Measurements from ENCODE around the gene ADAM19. TPM values are rescaled to one million over a fixed set of nuclear protein-coding genes. Genes with fewer than 3 reads are reported as not detected.

ADAM19 gene
- polyA plus RNA-seq, 4 donors: 0.67 to 6.5 (median 2.2) TPM

DNA sequence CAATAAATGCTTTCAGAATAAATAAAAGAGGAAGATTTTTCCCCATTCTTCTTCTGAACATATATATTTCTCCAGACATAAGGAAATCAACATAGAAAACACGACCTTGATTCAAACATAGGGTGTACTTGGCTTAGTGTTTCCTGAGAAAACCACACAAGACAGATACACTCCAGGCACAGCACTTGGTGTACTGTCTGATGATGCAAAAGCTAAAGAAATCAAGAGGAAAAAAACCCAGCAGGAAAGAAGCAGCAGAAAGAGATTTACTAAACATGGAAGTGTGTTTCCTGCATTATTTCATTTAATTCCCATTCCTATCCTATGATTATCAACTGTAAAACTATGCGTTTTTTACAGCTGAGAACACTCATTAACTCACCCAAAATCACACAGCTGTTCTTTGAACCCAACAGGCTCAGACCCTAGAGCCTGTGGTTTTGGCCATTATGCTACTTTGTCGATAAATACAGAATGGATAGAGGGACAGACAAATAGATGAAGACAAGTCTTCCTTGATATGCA lies 69.4 kb downstream of the ADAM19 start:
- H3K27ac ChIP-seq (ENCODE audit: low read depth in 1 of 3, low read length in 2 of 3): no peak overlapping the region
- 58 to 67% (median 63%) methylated on average over 3 of the region's 3 CpGs for WGBS, 3 donors
- FAIRE-seq: no peak

DNA sequence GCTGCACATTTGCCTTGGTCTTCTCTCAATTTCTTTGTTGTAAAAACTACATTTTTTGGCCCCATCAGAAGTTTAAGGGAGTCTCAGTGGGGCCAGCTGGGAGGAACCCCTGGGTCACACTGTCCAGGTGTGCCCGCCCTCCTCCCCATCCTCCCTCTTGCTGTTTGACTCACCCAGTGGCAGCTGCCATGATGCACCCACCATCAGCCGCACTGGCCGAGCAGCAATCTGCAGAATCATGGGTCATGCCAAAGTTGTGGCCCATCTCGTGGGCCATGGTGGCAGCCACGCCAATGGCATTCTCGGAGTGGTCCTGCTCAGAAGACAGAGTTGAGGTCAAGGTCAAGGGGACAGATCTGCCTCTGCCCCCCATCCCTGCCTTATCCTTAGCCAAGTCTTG lies 70.1 kb downstream of the ADAM19 start:
- no peak for FAIRE-seq
- no peak for DNase-seq
- peaks cover 0 to 31% (median 0%) of the 10 kb centered on the region in 3 donors for H3K36me3 ChIP-seq (ENCODE audit: control insufficient read depth in 3 of 3, insufficient read depth in 2 of 3, low read depth in 1 of 3, low read length in 3 of 3)
- no peaks in the 10 kb centered on the region for H3K27me3 ChIP-seq (ENCODE audit: control insufficient read depth in 3 of 3, insufficient read depth in 3 of 3, low read length in 3 of 3)
- H3K4me3 ChIP-seq (ENCODE audit: low read depth in 1 of 3, low read length in 3 of 3): no peak overlapping the region
- WGBS, 3 donors: 91 to 95% (median 93%) methylated on average over 6 of the region's 6 CpGs
- peaks cover 0 to 5% (median 3%) of the 10 kb centered on the region in 3 donors for H3K4me1 ChIP-seq (ENCODE audit: control insufficient read depth in 3 of 3, insufficient read depth in 2 of 3, low read depth in 1 of 3, low read length in 2 of 3)
- H3K27ac ChIP-seq (ENCODE audit: low read depth in 1 of 3, low read length in 2 of 3): peak overlapping the region in 1 of 3 donors; percentile 11
- no peaks in the 10 kb centered on the region for H3K9me3 ChIP-seq (ENCODE audit: control insufficient read depth in 2 of 2, insufficient read depth in 1 of 2, low read depth in 1 of 2, low read length in 1 of 2)

More for the DNA sequence above, 69.4 kb downstream of the ADAM19 start:
- DNase-seq: no peak
- Histone ChIP-seq H3K9me3 (ENCODE audit: control insufficient read depth in 2 of 2, insufficient read depth in 1 of 2, low read depth in 1 of 2, low read length in 1 of 2) (no peaks in the 10 kb centered on the region), H3K36me3 (ENCODE audit: control insufficient read depth in 3 of 3, insufficient read depth in 2 of 3, low read depth in 1 of 3, low read length in 3 of 3) (peaks cover 0 to 31% (median 0%) of the 10 kb centered on the region in 3 donors), H3K27me3 (ENCODE audit: control insufficient read depth in 3 of 3, insufficient read depth in 3 of 3, low read length in 3 of 3) (no peaks in the 10 kb centered on the region), H3K4me1 (ENCODE audit: control insufficient read depth in 3 of 3, insufficient read depth in 2 of 3, low read depth in 1 of 3, low read length in 2 of 3) (peaks cover 0 to 5% (median 3%) of the 10 kb centered on the region in 3 donors), H3K4me3 (ENCODE audit: low read depth in 1 of 3, low read length in 3 of 3) (no peak overlapping the region)

DNA sequence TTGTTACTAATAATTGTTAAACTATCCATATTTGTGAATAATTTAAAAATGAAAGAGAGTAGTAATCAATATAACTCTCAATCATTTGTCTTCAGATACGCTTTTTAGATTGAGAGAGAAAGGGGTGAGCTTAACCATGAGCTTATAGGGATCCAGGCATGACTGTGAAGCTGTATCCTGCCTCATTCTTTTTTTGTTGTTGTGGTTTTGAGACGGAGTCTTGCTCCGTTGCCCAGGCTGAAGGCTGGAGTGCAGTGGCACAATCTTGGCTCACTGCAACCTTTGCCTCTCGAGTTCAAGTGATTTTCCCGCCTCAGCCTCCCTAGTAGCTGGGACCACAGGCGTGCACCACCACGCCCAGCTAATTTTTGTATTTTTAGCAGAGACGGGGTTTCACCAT lies 71.5 kb downstream of the ADAM19 start:
- H3K27ac ChIP-seq (ENCODE audit: low read depth in 1 of 3, low read length in 2 of 3): no peak overlapping the region
- H3K4me1 ChIP-seq (ENCODE audit: control insufficient read depth in 3 of 3, insufficient read depth in 2 of 3, low read depth in 1 of 3, low read length in 2 of 3): peaks cover 0 to 5% (median 3%) of the 10 kb centered on the region in 3 donors
- H3K9me3 ChIP-seq (ENCODE audit: control insufficient read depth in 2 of 2, insufficient read depth in 1 of 2, low read depth in 1 of 2, low read length in 1 of 2): no peaks in the 10 kb centered on the region
- H3K4me3 ChIP-seq (ENCODE audit: low read depth in 1 of 3, low read length in 3 of 3): no peak overlapping the region
- no peaks in the 10 kb centered on the region for H3K27me3 ChIP-seq (ENCODE audit: control insufficient read depth in 3 of 3, insufficient read depth in 3 of 3, low read length in 3 of 3)
- FAIRE-seq: no peak
- 81 to 89% (median 87%) methylated on average over 8 of the region's 8 CpGs for WGBS, 3 donors
- H3K36me3 ChIP-seq (ENCODE audit: control insufficient read depth in 3 of 3, insufficient read depth in 2 of 3, low read depth in 1 of 3, low read length in 3 of 3): peaks cover 0 to 29% (median 0%) of the 10 kb centered on the region in 3 donors
- DNase-seq: no peak

DNA sequence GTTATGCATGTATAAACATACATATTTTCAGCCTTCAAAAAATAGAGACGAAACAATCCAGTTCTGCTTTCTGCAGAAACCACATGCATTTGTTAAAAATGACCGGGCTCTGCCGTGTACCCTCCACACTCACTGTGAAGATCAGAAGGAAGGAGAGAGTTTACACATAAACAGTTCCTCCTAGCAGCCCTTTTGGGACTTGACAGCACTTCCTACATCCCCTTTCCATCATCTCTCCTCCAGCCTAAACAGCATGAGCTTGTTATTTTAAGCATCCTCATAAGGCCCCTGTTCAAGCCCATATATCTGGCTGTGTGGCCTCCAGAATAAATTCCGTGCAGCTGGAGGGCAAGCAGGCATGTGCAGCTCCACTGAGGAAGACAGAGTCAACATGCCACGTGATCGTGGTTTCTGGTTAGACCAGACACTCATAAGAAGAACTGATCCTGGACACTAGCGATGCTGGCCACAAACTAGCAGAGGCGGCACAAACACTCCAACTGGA lies 73.4 kb downstream of the ADAM19 start:
- no peaks in the 10 kb centered on the region for H3K4me1 ChIP-seq (ENCODE audit: control insufficient read depth in 3 of 3, insufficient read depth in 2 of 3, low read depth in 1 of 3, low read length in 2 of 3)
- peak in 1 of 2 donors; percentile 9 for DNase-seq
- H3K27me3 ChIP-seq (ENCODE audit: control insufficient read depth in 3 of 3, insufficient read depth in 3 of 3, low read length in 3 of 3): no peaks in the 10 kb centered on the region
- peaks cover 0 to 19% (median 0%) of the 10 kb centered on the region in 3 donors for H3K36me3 ChIP-seq (ENCODE audit: control insufficient read depth in 3 of 3, insufficient read depth in 2 of 3, low read depth in 1 of 3, low read length in 3 of 3)
- FAIRE-seq: no peak
- H3K9me3 ChIP-seq (ENCODE audit: control insufficient read depth in 2 of 2, insufficient read depth in 1 of 2, low read depth in 1 of 2, low read length in 1 of 2): no peaks in the 10 kb centered on the region
- H3K4me3 ChIP-seq (ENCODE audit: low read depth in 1 of 3, low read length in 3 of 3): no peak overlapping the region
- peak overlapping the region in 1 of 3 donors; percentile 61 for H3K27ac ChIP-seq (ENCODE audit: low read depth in 1 of 3, low read length in 2 of 3)
- 57 to 85% (median 70%) methylated on average over 8 of the region's 8 CpGs for WGBS, 3 donors

DNA sequence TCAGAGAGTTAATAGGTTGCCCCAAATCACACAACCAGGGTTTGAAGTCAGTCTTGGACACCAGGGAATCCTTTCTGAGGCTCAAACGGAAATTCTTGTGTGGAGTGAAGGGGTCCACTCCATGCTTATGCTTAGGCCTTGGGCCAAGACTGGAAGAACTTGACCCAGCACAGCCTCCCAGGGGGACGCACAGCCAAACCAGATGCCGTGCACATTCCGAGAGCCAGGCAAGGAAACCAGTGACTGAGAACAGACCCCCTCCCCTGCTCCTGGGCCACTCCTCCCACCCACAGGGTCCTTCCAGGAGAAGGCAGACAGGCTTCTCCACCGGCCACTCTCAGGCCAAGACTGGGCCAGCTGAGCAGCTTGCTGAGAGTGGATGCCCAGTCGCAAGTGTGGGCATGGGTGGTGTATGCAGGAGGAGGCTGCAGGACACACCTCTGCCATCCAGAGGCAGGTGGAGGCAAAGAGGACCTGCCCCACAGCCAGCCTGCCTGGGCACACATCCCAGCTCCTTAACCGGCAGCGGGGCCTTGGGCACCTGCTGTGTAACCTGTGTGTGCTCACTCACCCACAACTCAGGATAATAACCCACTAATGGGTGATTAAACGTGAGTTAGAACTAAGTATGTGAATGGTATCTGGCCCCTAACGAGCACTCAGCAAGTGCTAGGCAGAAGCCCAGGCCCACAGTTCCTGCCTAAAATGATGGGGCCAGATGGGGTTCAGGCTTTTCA lies 77.5 kb downstream of the ADAM19 start:
- WGBS, 3 donors: 71 to 76% (median 73%) methylated on average over 10 of the region's 10 CpGs
- H3K27ac ChIP-seq (ENCODE audit: low read depth in 1 of 3, low read length in 2 of 3): no peak overlapping the region

DNA sequence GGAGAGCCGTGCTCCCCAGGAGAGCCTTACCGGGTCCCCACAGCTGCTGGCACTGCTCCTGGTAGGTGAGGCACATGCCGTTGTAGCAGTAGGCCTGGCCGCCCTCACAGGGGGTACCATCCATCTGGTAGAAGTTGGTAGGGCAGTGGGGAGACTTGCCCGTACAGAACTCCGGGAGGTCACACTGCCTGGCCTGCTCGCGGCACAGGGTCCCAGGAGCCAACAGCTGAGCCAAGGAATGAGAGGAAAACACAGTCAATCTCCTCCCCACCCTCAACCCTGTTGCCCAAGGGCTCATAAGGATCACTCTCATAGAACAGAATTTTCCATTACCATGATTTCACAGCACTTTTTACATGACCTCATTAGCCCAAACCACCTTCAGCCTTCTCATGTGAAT lies 78.7 kb downstream of the ADAM19 start:
- no peaks in the 10 kb centered on the region for H3K9me3 ChIP-seq (ENCODE audit: control insufficient read depth in 2 of 2, insufficient read depth in 1 of 2, low read depth in 1 of 2, low read length in 1 of 2)
- H3K4me1 ChIP-seq (ENCODE audit: control insufficient read depth in 3 of 3, insufficient read depth in 2 of 3, low read depth in 1 of 3, low read length in 2 of 3): no peaks in the 10 kb centered on the region
- no peaks in the 10 kb centered on the region for H3K27me3 ChIP-seq (ENCODE audit: control insufficient read depth in 3 of 3, insufficient read depth in 3 of 3, low read length in 3 of 3)
- no peak for FAIRE-seq
- no peak for DNase-seq
- no peak overlapping the region for H3K27ac ChIP-seq (ENCODE audit: low read depth in 1 of 3, low read length in 2 of 3)
- no peak overlapping the region for H3K4me3 ChIP-seq (ENCODE audit: low read depth in 1 of 3, low read length in 3 of 3)
- H3K36me3 ChIP-seq (ENCODE audit: control insufficient read depth in 3 of 3, insufficient read depth in 2 of 3, low read depth in 1 of 3, low read length in 3 of 3): peaks cover 0 to 23% (median 5%) of the 10 kb centered on the region in 3 donors
- 93 to 96% (median 95%) methylated on average over 7 to 8 of the region's 8 CpGs for WGBS, 3 donors

More for the DNA sequence above, 77.5 kb downstream of the ADAM19 start:
- DNase-seq (no peak), FAIRE-seq (no peak)
- Histone ChIP-seq H3K9me3 (ENCODE audit: control insufficient read depth in 2 of 2, insufficient read depth in 1 of 2, low read depth in 1 of 2, low read length in 1 of 2) (no peaks in the 10 kb centered on the region), H3K4me1 (ENCODE audit: control insufficient read depth in 3 of 3, insufficient read depth in 2 of 3, low read depth in 1 of 3, low read length in 2 of 3) (no peaks in the 10 kb centered on the region), H3K4me3 (ENCODE audit: low read depth in 1 of 3, low read length in 3 of 3) (no peak overlapping the region), H3K27me3 (ENCODE audit: control insufficient read depth in 3 of 3, insufficient read depth in 3 of 3, low read length in 3 of 3) (no peaks in the 10 kb centered on the region), H3K36me3 (ENCODE audit: control insufficient read depth in 3 of 3, insufficient read depth in 2 of 3, low read depth in 1 of 3, low read length in 3 of 3) (peaks cover 0 to 20% (median 3%) of the 10 kb centered on the region in 3 donors)

DNA sequence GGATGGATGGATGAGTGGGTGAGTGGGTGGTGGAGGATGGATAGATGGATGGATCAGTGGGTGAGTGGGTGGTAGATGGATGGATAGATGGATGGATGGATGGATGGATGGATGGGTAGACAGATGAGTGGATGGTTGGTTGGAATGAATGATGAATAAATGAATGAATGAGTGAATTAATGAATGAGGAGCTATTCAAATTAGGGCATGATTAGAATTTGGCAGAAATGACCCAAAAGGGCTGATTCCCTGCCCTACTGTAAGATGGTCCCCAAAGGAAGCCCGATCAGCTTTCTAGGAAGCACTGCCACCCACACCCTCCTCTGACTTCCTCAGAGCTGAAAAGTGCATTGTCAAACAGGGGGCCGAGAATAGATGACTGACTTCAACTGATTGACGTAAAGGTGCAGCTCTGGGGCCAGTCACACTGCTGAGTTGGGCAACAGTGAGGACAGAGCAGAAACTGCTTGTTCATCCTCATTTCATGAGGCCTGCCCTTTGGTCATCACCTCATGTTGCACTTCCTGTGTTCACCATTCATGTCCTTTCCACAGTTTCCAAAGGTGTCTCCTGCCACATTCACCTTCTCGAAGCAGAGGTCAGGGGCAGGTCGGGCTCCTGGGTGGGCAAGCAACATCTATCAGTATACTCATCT lies 81.3 kb downstream of the ADAM19 start:
- Histone ChIP-seq H3K9me3 (ENCODE audit: control insufficient read depth in 2 of 2, insufficient read depth in 1 of 2, low read depth in 1 of 2, low read length in 1 of 2) (no peaks in the 10 kb centered on the region), H3K36me3 (ENCODE audit: control insufficient read depth in 3 of 3, insufficient read depth in 2 of 3, low read depth in 1 of 3, low read length in 3 of 3) (peaks cover 0 to 24% (median 5%) of the 10 kb centered on the region in 3 donors), H3K4me3 (ENCODE audit: low read depth in 1 of 3, low read length in 3 of 3) (no peak overlapping the region), H3K27ac (ENCODE audit: low read depth in 1 of 3, low read length in 2 of 3) (no peak overlapping the region), H3K4me1 (ENCODE audit: control insufficient read depth in 3 of 3, insufficient read depth in 2 of 3, low read depth in 1 of 3, low read length in 2 of 3) (no peaks in the 10 kb centered on the region), H3K27me3 (ENCODE audit: control insufficient read depth in 3 of 3, insufficient read depth in 3 of 3, low read length in 3 of 3) (no peaks in the 10 kb centered on the region)
- no peak for DNase-seq
- FAIRE-seq: no peak
- WGBS, 3 donors: 76 to 83% (median 79%) methylated on average over 5 of the region's 5 CpGs

DNA sequence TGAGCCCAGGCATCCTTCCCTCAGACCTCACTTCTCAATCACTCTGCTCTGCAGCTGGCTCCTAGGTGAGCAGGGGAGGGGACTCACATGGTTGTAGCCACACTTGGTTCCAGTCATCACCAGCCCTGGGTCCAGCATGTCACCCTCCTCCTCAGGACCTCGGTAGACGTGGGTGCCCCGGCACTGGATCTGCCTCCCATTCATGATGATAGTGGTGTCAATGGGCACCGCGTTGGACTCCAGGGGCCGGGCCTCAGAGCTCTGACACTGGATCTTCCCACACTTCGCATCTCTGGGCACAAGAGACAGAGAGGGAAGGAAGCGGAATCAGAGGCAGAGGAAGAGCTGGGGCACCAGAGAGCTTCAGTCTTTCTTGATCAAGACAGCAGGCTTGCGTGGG lies 82.7 kb downstream of the ADAM19 start:
- Histone ChIP-seq H3K4me3 (ENCODE audit: low read depth in 1 of 3, low read length in 3 of 3) (no peak overlapping the region), H3K36me3 (ENCODE audit: control insufficient read depth in 3 of 3, insufficient read depth in 2 of 3, low read depth in 1 of 3, low read length in 3 of 3) (peaks cover 0 to 31% (median 5%) of the 10 kb centered on the region in 3 donors), H3K9me3 (ENCODE audit: control insufficient read depth in 2 of 2, insufficient read depth in 1 of 2, low read depth in 1 of 2, low read length in 1 of 2) (no peaks in the 10 kb centered on the region), H3K27me3 (ENCODE audit: control insufficient read depth in 3 of 3, insufficient read depth in 3 of 3, low read length in 3 of 3) (no peaks in the 10 kb centered on the region), H3K4me1 (ENCODE audit: control insufficient read depth in 3 of 3, insufficient read depth in 2 of 3, low read depth in 1 of 3, low read length in 2 of 3) (no peaks in the 10 kb centered on the region), H3K27ac (ENCODE audit: low read depth in 1 of 3, low read length in 2 of 3) (no peak overlapping the region)
- WGBS, 3 donors: 93 to 94% (median 93%) methylated on average over 9 of the region's 9 CpGs
- DNase-seq (no peak), FAIRE-seq (no peak)

Data from small intestine (tissue), 7 donors.